Measurements from ENCODE around the gene PMS1. TPM values are rescaled to one million over a fixed set of nuclear protein-coding genes. Genes with fewer than 3 reads are reported as not detected.

PMS1 gene
- total and polyA plus RNA-seq, 4 donors = 6.8 to 40.3 (median 18.4) TPM

- no peak for TF ChIP-seq CTCF (IDR thresholded peaks at IDR 0.05; ENCODE audit: control extremely low read depth, extremely low read depth)
- WGBS, 2 donors = 69 to 73% methylated on average over 4 of the region's 4 CpGs
- ATAC-seq (ENCODE audit: insufficient read depth, low FRiP score) (no peak), DNase-seq (peak in 2 of 3 donors; percentile 34 to 56)
- Histone ChIP-seq H3K27me3 (ENCODE audit: control insufficient read depth in 3 of 3, insufficient read depth in 3 of 3, low read length in 2 of 3) (no peaks in the 10 kb centered on the region), H3K9ac (ENCODE audit: insufficient read depth in 1 of 2, low read length in 2 of 2) (no peak overlapping the region), H3K9me3 (ENCODE audit: control insufficient read depth in 4 of 4, insufficient read depth in 3 of 4, low read length in 3 of 4) (no peaks in the 10 kb centered on the region), H3K4me3 (no peak overlapping the region), H3K27ac (ENCODE audit: low read depth in 1 of 2, low read length in 1 of 2) (no peak overlapping the region), H3K4me1 (ENCODE audit: control insufficient read depth in 5 of 5, insufficient read depth in 5 of 5, low read length in 5 of 5) (peaks cover 0 to 8% (median 0%) of the 10 kb centered on the region in 5 donors), H3K36me3 (ENCODE audit: control insufficient read depth in 4 of 4, insufficient read depth in 4 of 4, low read length in 4 of 4) (peaks cover 0 to 1% (median 0%) of the 10 kb centered on the region in 4 donors)
These were observed 52.4 kb downstream of the PMS1 start for GRCh38 chr2:189836644-189837043.

GRCh38 chr2:189837326-189837725, 53.1 kb downstream of the PMS1 start:
- Histone ChIP-seq H3K9ac (ENCODE audit: insufficient read depth in 1 of 2, low read length in 2 of 2) (no peak overlapping the region), H3K36me3 (ENCODE audit: control insufficient read depth in 4 of 4, insufficient read depth in 4 of 4, low read length in 4 of 4) (peaks cover 0 to 1% (median 0%) of the 10 kb centered on the region in 4 donors), H3K27me3 (ENCODE audit: control insufficient read depth in 3 of 3, insufficient read depth in 3 of 3, low read length in 2 of 3) (no peaks in the 10 kb centered on the region), H3K4me3 (no peak overlapping the region), H3K9me3 (ENCODE audit: control insufficient read depth in 4 of 4, insufficient read depth in 3 of 4, low read length in 3 of 4) (no peaks in the 10 kb centered on the region), H3K4me1 (ENCODE audit: control insufficient read depth in 5 of 5, insufficient read depth in 5 of 5, low read length in 5 of 5) (peaks cover 0 to 8% (median 0%) of the 10 kb centered on the region in 5 donors), H3K27ac (ENCODE audit: low read depth in 1 of 2, low read length in 1 of 2) (peak overlapping the region in 1 of 2 donors; percentile 12)
- WGBS, 2 donors = 67 to 83% methylated on average over 2 of the region's 2 CpGs
- DNase-seq = no peak
- ATAC-seq (ENCODE audit: insufficient read depth, low FRiP score) = peak; percentile 19
- no peak for TF ChIP-seq CTCF (IDR thresholded peaks at IDR 0.05; ENCODE audit: control extremely low read depth, extremely low read depth)

GRCh38 chr2:189841019-189841418, 56.8 kb downstream of the PMS1 start:
- H3K36me3 ChIP-seq (ENCODE audit: control insufficient read depth in 4 of 4, insufficient read depth in 4 of 4, low read length in 4 of 4) = peaks cover 0 to 6% (median 3%) of the 10 kb centered on the region in 4 donors
- no peaks in the 10 kb centered on the region for H3K9me3 ChIP-seq (ENCODE audit: control insufficient read depth in 4 of 4, insufficient read depth in 3 of 4, low read length in 3 of 4)
- no peak overlapping the region for H3K4me3 ChIP-seq
- H3K4me1 ChIP-seq (ENCODE audit: control insufficient read depth in 5 of 5, insufficient read depth in 5 of 5, low read length in 5 of 5) = peaks cover 0 to 7% (median 0%) of the 10 kb centered on the region in 5 donors
- H3K9ac ChIP-seq (ENCODE audit: insufficient read depth in 1 of 2, low read length in 2 of 2) = no peak overlapping the region
- ATAC-seq (ENCODE audit: insufficient read depth, low FRiP score) (no peak), DNase-seq (no peak)
- TF ChIP-seq CTCF (IDR thresholded peaks at IDR 0.05; ENCODE audit: control extremely low read depth, extremely low read depth) = no peak
- no peaks in the 10 kb centered on the region for H3K27me3 ChIP-seq (ENCODE audit: control insufficient read depth in 3 of 3, insufficient read depth in 3 of 3, low read length in 2 of 3)
- H3K27ac ChIP-seq (ENCODE audit: low read depth in 1 of 2, low read length in 1 of 2) = no peak overlapping the region

GRCh38 chr2:189848276-189848675, 64.0 kb downstream of the PMS1 start:
- ATAC-seq (ENCODE audit: insufficient read depth, low FRiP score) (no peak), DNase-seq (no peak)
- Histone ChIP-seq H3K36me3 (ENCODE audit: control insufficient read depth in 4 of 4, insufficient read depth in 4 of 4, low read length in 4 of 4) (peaks cover 3 to 11% (median 8%) of the 10 kb centered on the region in 4 donors), H3K9ac (ENCODE audit: insufficient read depth in 1 of 2, low read length in 2 of 2) (no peak overlapping the region), H3K27me3 (ENCODE audit: control insufficient read depth in 3 of 3, insufficient read depth in 3 of 3, low read length in 2 of 3) (no peaks in the 10 kb centered on the region), H3K4me1 (ENCODE audit: control insufficient read depth in 5 of 5, insufficient read depth in 5 of 5, low read length in 5 of 5) (no peaks in the 10 kb centered on the region), H3K27ac (ENCODE audit: low read depth in 1 of 2, low read length in 1 of 2) (no peak overlapping the region), H3K9me3 (ENCODE audit: control insufficient read depth in 4 of 4, insufficient read depth in 3 of 4, low read length in 3 of 4) (no peaks in the 10 kb centered on the region), H3K4me3 (no peak overlapping the region)
- 89 to 95% methylated on average over 2 of the region's 2 CpGs for WGBS, 2 donors
- TF ChIP-seq CTCF (IDR thresholded peaks at IDR 0.05; ENCODE audit: control extremely low read depth, extremely low read depth) = no peak
